ENCODE measurements around the gene TFAM.
"Not testable (repeated sequence)": the region's sequence is repeated elsewhere in the genome, so short reads cannot be mapped to it uniquely, and the experiment has no call there.

Gene TFAM

GRCh38 chr10:58372607-58373441, 12.4 kb upstream of the TFAM start:
- no peak for DNase-seq (ENCODE audit: low read depth, low spot score)

DNA sequence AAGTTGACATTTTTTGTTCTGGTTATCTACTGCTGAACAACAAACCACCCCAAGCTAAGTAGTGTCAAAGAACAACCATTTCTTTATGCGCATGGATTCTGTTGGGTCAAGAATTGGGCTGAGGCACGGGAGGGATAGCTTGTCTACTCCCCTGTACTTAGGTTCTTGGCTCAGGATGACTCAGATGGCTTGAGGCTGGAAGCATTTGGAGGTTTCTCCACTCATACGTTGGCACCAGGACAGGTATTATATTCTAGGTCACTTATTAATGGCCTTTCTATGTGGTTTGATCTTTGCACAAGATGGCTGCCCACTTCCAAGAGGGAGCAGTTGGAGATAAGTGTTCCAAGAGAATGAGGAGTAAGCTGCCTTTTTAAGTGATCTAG, 11.8 kb upstream of the TFAM start:
- no peak for DNase-seq (ENCODE audit: low read depth, low spot score)

DNA sequence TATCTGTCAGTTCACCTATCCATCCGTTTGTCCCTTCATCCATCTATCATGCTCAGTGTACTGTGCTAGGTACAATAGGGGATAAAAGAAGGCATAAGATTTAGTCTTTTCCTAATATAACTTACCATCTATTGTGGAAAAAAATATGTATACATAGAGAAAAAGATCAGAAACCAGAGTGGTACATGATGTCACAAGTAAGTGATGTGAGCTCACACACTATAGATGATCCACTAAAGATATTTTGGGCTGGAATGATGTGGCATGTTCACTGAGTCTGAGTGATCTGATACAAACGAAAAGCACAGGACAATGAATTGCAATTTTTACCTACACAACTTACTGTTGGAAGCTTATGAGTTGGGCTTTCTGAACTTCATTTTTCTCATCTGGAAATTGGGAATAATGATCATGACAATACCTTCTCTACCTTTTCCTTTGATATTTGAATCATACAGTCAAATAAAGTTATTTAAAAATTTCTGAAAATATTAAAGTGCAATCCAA, 2.7 kb upstream of the TFAM start:
- DNase-seq (ENCODE audit: low read depth, low spot score): no peak

- DNase-seq (ENCODE audit: low read depth, low spot score): no peak
Observed at GRCh38 chr10:58384095-58384494, 1.1 kb upstream of the TFAM start.

DNA sequence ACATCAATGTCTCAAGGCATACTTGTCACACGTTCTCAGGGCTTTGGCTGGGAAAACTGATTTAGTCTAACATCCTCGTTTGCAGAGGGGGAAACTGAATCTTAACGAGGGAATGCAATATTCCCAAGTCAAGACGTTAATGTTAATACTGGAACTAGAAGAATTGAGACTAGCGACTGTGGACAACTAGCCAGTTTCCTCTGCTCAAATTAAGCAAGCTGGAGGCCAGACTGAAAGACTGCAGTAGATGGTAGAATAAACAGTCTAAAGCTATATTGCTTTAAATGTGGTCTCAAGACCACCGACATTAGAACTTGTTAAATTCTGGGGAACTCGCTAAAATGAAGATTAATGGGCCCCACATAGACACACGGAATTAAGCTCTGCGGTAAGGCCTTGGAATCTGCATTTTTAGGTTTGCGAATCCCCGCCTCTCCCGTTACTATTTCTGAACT, 639 bp upstream of the TFAM start:
- DNase-seq (ENCODE audit: low read depth, low spot score): peak; percentile 6

DNA sequence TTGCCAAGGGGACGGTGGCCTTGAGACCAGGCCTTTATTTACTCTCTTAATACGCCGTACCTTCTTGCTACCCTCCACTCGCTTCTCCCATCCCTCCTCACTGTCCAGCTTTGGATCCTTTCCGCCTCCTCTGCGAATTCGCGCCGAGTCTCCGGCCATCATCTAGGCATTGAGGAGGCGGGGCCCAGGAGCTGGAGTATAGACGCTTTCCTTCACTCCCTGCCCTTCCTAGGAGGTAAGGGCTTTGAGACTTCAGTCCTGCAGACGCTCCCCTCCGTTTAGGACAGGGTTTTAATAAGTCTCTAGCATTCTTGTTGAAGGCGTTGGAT, 538 bp downstream of the TFAM start:
- no peak for DNase-seq (ENCODE audit: low read depth, low spot score)

DNA sequence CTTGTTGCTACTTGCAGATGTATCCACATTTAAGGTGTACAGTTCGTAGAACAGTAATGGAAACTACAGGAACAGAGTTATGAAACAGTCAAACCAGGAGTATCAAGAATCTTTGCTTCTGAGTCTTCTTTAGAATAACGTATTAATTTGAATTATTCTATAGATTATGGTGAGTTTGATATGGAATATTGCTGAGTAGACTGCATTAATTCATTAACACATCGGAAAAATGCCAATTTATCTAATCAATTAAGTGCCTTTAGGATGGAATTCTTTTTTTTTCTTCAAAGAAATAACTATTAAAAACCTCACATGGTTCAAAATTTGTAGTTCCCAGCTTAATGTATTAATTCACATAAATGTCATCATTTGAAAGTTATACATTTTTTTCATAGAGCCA, 3.8 kb downstream of the TFAM start:
- DNase-seq (ENCODE audit: low read depth, low spot score): no peak

DNA sequence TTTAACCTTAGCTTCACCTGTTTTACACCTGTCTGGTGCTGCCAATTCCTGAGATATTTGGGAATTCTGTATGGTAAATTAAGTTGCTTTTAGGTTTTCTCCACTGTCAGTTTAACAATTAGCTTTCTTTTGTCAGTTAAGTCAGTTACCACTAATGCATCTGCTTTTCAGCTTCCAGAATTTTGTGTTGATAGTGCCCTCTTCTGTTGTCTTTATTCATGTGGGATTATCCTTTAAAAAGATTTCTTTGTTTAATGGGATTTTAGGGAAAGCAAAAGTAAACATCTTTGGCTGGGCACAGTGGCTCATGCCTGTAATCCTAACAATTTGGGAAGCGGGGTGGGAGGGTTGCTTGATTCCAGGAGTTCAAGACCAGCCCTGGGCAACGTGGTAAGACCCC, 8.1 kb downstream of the TFAM start:
- DNase-seq (ENCODE audit: low read depth, low spot score): no peak

DNA sequence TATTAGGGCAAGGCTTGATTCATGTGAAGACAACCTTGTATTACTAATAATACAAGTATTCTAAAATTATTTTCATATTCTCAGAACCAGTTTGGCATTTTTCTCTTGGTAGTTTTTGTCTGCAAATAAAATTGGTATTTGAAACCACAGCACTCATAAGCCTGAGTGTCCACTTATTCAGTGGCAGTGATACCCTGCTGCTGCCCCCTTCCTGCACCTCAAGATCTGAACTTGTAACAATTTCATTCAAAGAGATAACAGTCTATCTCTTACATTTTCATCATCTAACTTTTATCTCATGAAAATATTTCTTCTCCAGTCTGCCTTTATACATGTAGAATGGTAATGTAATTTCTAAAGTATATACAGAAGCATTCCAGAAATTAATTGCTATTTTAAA, 9.3 kb downstream of the TFAM start:
- DNase-seq (ENCODE audit: low read depth, low spot score): no peak

DNA sequence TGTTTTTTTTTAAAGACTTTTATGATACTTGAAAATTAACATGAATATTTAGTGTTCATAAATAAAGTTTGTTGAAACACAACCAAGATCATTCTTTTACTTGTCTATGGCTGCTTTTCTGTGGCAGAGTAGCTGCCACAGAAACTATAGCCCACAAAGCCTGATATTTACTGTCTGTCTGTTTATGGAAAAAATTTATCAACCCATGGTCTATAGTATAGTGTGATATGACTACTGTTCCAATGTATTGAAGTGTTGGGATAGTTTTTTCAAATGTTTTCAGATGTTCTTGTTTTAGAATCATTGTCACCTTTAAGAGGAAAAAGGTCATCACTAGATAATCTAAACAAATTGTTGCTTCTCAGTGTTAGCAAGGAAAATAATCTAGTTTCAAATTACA, 10.8 kb downstream of the TFAM start:
- DNase-seq (ENCODE audit: low read depth, low spot score): no peak

DNA sequence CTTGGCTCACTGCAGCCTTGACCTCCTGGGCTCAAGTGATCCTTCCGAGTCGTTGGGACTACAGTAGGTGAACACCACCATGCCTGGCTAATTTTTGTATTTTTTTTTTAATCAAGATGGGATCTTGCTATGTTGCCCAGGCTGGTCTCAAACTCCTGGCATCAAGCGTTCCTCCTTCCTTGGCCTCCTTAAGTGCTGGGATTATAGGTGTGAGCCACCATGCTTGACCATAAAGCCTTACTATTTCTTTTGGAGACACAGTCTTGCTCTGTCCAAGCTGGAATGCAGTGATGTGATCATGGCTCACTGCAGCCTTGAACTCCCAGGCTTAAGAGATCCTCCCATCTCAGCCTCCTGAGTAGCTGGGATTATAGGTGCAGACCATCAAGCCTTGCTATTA, 12.6 kb downstream of the TFAM start:
- DNase-seq (ENCODE audit: low read depth, low spot score): no peak

- no peak for DNase-seq (ENCODE audit: low read depth, low spot score)
Observed at GRCh38 chr10:58399410-58399809, 14.2 kb downstream of the TFAM start.

GRCh38 chr10:58400609-58401008, 15.4 kb downstream of the TFAM start:
- no peak for DNase-seq (ENCODE audit: low read depth, low spot score)

DNA sequence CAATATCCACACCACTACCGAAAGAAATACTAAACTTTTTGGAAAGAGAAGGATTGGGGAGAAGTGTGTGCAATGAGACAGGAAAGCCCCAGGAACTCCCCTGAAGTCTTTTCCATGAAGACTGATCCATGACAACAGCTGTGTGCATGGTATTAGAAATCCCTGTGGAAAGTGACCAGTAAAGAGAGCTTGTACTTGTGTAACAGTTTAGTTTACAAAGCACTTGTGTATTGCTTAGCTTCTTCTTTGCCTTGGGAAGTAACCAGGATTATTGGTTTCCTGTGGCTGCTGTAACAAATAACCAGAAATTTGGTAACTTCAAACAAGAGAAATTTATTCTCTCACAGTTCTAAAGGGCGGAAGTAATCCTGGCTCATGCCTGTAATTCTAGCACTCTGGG, 18.8 kb downstream of the TFAM start:
- DNase-seq (ENCODE audit: low read depth, low spot score): no peak

DNA sequence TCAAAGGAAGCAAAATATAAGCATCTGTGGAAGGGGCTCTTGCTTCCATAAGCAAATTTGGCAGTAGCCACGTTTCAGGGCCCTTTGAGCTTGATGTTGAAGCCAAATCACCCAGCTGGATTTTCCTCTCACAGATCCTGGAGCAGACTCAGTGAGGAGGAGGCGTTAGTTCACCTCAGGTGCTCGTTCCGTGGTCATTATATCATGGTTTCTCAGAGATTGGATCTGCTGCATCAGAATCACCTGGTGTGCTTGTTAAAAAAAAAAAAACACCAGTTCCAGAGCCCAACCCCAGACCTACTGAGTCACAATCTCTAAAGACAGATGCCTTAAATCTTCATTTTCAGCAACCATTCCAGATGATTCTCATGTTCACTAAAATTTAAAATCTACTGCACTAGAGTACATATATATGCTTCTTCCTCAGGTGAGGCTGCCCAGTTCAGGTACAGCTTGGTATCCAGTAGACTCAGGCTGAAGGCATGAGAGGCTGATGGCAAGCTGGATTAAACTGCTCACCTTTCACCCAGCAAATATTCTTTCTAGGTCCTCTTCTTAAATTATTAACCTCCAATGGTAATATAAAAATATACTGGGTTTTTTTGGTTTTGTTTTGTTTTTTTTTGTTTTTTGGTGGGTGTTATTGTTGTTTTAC, 24.9 kb downstream of the TFAM start:
- DNase-seq (ENCODE audit: low read depth, low spot score): no peak

DNA sequence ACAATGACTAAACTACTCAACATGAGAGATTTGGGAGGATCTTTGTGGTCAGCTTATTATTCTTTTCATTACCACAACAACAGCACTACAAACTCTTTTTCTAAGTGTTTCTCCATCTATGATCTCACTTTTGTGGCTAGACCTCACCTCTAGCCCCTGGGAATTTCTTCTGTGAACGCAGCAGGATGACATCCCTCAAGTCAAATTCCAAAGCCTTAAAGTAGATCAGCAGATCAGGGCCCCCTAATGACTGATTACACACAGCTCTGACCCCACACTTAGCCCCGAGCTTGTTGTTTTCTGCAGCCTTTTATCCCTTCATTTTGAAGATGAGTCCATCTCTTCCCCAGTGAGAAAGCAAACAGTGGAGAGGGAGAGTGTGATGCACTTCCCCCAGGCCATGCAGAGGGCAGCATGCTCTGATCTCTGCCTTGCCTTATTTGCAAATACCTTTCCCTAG, 27.3 kb downstream of the TFAM start:
- peak; percentile 93 for DNase-seq (ENCODE audit: low read depth, low spot score)

DNA sequence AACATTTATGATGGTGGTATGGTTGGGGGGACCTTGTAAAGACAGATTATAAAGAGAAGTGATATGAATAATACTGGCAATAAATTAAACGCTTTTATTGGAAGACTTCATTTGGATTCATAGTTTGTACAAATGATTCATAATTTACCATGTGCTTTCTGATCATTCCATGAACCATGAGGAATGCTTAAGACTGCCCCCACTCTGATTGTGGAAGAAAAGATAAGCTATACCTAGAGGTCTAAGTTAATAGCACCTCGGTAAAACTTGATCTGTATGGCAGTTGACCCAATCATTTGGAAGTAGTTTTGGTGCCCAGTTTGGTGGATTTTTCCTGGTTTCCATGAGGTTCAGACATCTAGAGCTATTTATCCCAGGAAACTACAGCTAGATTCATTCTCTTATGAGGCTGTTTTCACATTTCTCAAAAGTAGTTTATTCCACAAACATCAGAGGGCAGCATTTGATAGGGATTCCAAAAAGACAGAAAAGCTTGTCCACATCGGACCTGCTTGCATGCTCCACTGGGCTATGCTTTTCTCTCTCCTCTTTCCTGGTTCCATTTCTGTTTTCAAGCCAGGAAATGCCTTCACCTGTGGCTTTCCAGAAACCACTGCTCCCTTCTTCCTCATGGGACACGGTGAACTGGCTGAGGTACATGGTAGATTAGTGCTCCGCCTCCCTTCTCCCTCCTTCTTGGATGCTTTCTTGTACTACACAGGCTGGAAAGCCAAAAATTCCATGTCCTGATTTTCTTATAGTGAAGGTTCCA, 29.2 kb downstream of the TFAM start:
- DNase-seq (ENCODE audit: low read depth, low spot score): peak; percentile 47

DNA sequence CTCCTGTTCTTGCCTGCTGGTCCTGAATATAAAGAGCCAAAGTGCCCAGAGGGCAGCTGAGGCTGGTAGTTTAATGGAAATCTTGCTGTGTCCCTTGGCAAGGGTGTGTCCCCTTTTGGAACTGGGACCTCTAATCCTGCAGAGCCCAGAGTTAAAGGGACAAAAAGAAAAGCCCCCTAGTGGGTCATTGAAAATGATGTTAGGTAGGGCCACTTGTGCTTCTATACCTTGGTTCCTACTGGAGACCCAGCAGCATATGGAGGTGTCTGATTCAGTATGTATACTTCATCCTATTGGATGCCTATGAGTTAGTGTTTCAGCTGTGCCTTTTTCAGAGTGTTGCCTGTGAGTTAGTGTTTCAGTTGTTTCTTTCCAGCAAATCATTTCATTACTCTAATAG, 30.5 kb downstream of the TFAM start:
- DNase-seq (ENCODE audit: low read depth, low spot score): no peak

GRCh38 chr10:58417902-58418301, 32.7 kb downstream of the TFAM start:
- not testable (repeated sequence) for DNase-seq (ENCODE audit: low read depth, low spot score)

- DNase-seq (ENCODE audit: low read depth, low spot score): no peak
Observed at GRCh38 chr10:58424176-58424575, 39.0 kb downstream of the TFAM start.

DNA sequence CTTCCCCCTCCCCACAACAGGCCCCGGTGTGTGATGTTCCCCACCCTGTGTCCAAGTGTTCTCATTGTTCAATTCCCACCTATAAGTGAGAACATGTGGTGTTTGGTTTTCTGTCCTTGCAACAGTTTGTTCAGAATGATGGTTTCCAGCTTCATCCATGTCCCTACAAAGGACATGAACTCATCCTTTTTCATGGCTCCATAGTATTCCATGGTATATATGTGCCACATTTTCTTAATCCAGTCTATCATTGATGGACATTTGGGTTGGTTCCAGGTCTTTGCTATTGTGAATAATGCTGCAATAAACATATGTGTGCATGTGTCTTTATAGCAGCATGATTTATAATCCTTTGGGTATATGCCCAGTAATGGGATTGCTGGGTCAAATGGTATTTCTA, 43.2 kb downstream of the TFAM start:
- not testable (repeated sequence) for DNase-seq (ENCODE audit: low read depth, low spot score)

DNA sequence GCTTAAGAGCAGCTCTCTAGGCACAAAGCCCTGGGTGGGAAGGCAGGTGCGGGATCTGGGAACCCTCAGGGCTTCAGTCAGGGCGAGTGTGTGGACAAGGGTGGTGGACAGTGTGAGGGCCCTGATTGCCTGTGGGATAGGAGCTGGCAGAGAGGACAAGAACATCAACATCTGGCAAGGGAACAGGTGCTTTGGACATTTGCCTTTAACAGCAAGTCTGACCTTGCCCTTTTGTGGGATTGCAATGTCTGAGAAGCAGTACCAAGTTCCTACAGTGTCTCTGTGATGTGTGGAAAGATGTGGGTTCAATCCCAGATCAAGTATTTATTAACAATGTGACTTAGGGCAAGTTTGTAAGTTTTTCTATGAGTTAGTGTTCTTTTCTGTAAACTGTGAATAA, 46.7 kb downstream of the TFAM start:
- no peak for DNase-seq (ENCODE audit: low read depth, low spot score)
